Neural progenitor cell (in vitro differentiated cells): ENCODE results near the gene CDCP1. TPM values are rescaled to one million over a fixed set of nuclear protein-coding genes. Genes with fewer than 3 reads are reported as not detected.

Source experiments
- DNase-seq: peaks from one replicate; pipeline ENCODE4 v3.0.0-alpha.2; 2016; ENCODE audit warnings: low spot score
- H2AFZ ChIP-seq: fragments of 200-600 bp; sonication (generic); replicated peaks from 2 replicates; pipeline ENCODE4 v1.6.1; 2016; ENCODE audit warnings: antibody characterized with exemption
- H3F3A ChIP-seq: fragments of 200-600 bp; sonication (generic); 2 replicates; pipeline ENCODE4 v1.6.1; 2016; ENCODE audit warnings: antibody characterized with exemption, low read depth
- H3K27ac ChIP-seq: fragments of 200-600 bp; sonication (generic); 2 replicates; pipeline ENCODE4 v1.5.1; 2016; ENCODE audit warnings: mild to moderate bottlenecking
- H3K27me3 ChIP-seq: fragments of 200-600 bp; sonication (generic); 2 replicates; pipeline ENCODE4 v1.6.1; 2016; ENCODE audit warnings: mild to moderate bottlenecking, moderate library complexity
- H3K36me3 ChIP-seq: fragments of 200-600 bp; sonication (generic); 2 replicates; pipeline ENCODE4 v1.5.1; 2016
- H3K4me1 ChIP-seq: fragments of 200-600 bp; sonication (generic); 2 replicates; pipeline ENCODE4 v1.6.1; 2016; ENCODE audit warnings: mixed run types
- H3K4me2 ChIP-seq: fragments of 200-600 bp; sonication (generic); 2 replicates; pipeline ENCODE4 v1.6.1; 2016
- H3K4me3 ChIP-seq: fragments of 200-600 bp; sonication (generic); 2 replicates; pipeline ENCODE4 v1.5.1; 2016
- H3K79me2 ChIP-seq: fragments of 200-600 bp; sonication (generic); 2 replicates; pipeline ENCODE4 v1.6.1; 2016; ENCODE audit warnings: low read depth
- H3K9ac ChIP-seq: fragments of 200-600 bp; sonication (generic); 2 replicates; pipeline ENCODE4 v1.6.1; 2016
- H3K9me3 ChIP-seq: fragments of 200-600 bp; sonication (generic); 2 replicates; pipeline ENCODE4 v1.5.1; 2016; ENCODE audit warnings: low read depth
- H4K20me1 ChIP-seq: fragments of 200-600 bp; sonication (generic); 2 replicates; pipeline ENCODE4 v1.6.1; 2016; ENCODE audit warnings: low read depth
- H3K27ac Mint-ChIP-seq: 3 replicates; pipeline ENCODE4 v1.8.0; 2021; ENCODE audit warnings: mixed read lengths
- H3K27me3 Mint-ChIP-seq: 2 replicates; pipeline ENCODE4 v1.8.0; 2022; ENCODE audit warnings: low read depth, mild to moderate bottlenecking, inconsistent platforms, moderate library complexity, mixed read lengths; ENCODE audit not compliant: insufficient read depth
- H3K36me3 Mint-ChIP-seq: 3 replicates; pipeline ENCODE4 v1.8.0; 2021; ENCODE audit warnings: mixed read lengths
- H3K4me1 Mint-ChIP-seq: 3 replicates; pipeline ENCODE4 v1.8.0; 2021; ENCODE audit warnings: mixed read lengths
- H3K4me3 Mint-ChIP-seq: 3 replicates; pipeline ENCODE4 v1.8.0; 2021; ENCODE audit warnings: mild to moderate bottlenecking, moderate library complexity, mixed read lengths
- H3K9me3 Mint-ChIP-seq: 3 replicates; pipeline ENCODE4 v1.8.0; 2020; ENCODE audit warnings: mixed read lengths
- EZH2 ChIP-seq: fragments of 200-600 bp; sonication (generic); IDR thresholded peaks from 2 replicates; pipeline ENCODE4 v1.6.1; 2017; ENCODE audit warnings: antibody characterized with exemption, mild to moderate bottlenecking, moderate library complexity
- EZH2phosphoT487 ChIP-seq: fragments of 200-600 bp; sonication (generic); IDR thresholded peaks from 2 replicates; pipeline ENCODE4 v1.6.1; 2017; ENCODE audit warnings: antibody characterized with exemption
- total RNA-seq: library from RNA; depleted of rRNA; stranded (reverse); fragments of >200 nt; gene quantifications from 2 replicates; pipeline ENCODE4 v1.2.3, GENCODE V29; 2015; ENCODE audit warnings: low replicate concordance
- TF ChIP-seq, protein P1 (sequence below): fragments of 200-600 bp; sonication (generic); IDR thresholded peaks from 2 replicates; pipeline ENCODE4 v1.5.1; 2017; ENCODE audit warnings: antibody characterized with exemption, mild to moderate bottlenecking

The CDCP1 gene
- total RNA-seq: 0.12 and 0.24 TPM in 2 replicates

- H2AFZ ChIP-seq: peak within 1 kb of the TSS; percentile 58
- peaks cover 27% of the 10 kb centered on the region for H3K9me3 Mint-ChIP-seq
- TF ChIP-seq, protein P1, sequence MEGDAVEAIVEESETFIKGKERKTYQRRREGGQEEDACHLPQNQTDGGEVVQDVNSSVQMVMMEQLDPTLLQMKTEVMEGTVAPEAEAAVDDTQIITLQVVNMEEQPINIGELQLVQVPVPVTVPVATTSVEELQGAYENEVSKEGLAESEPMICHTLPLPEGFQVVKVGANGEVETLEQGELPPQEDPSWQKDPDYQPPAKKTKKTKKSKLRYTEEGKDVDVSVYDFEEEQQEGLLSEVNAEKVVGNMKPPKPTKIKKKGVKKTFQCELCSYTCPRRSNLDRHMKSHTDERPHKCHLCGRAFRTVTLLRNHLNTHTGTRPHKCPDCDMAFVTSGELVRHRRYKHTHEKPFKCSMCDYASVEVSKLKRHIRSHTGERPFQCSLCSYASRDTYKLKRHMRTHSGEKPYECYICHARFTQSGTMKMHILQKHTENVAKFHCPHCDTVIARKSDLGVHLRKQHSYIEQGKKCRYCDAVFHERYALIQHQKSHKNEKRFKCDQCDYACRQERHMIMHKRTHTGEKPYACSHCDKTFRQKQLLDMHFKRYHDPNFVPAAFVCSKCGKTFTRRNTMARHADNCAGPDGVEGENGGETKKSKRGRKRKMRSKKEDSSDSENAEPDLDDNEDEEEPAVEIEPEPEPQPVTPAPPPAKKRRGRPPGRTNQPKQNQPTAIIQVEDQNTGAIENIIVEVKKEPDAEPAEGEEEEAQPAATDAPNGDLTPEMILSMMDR: no peak
- peak; percentile 99 for TF ChIP-seq EZH2
- peak; percentile 94 for TF ChIP-seq EZH2phosphoT487
- peak within 1 kb of the TSS; percentile 83 for H3K4me3 Mint-ChIP-seq
- H4K20me1 ChIP-seq: no peaks in the 10 kb centered on the region
- H3K4me2 ChIP-seq: peak within 1 kb of the TSS; percentile 90
- H3K27ac ChIP-seq: no peak within 1 kb of the TSS
- no peak within 1 kb of the TSS for H3K27ac Mint-ChIP-seq
- DNase-seq: peak; percentile 36
- H3K27me3 ChIP-seq: peaks cover 66% of the 10 kb centered on the region
- H3K36me3 ChIP-seq: no peaks in the 10 kb centered on the region
- H3K9ac ChIP-seq: no peak within 1 kb of the TSS
- H3K36me3 Mint-ChIP-seq: no peaks in the 10 kb centered on the region
- no peaks in the 10 kb centered on the region for H3K9me3 ChIP-seq
- H3K4me3 ChIP-seq: peak within 1 kb of the TSS; percentile 53
- H3K4me1 Mint-ChIP-seq: peaks cover 12% of the 10 kb centered on the region
- H3K4me1 ChIP-seq: peaks cover 9% of the 10 kb centered on the region
- H3K79me2 ChIP-seq: no peaks in the 10 kb centered on the region
- H3K27me3 Mint-ChIP-seq: peaks cover 59% of the 10 kb centered on the region
- no peaks in the 10 kb centered on the region for H3F3A ChIP-seq
Measured at GRCh38 chr3:45145681-45146614, at the start of gene CDCP1. CDCP1 (minus strand) TSS chr3:45146378; CDS start chr3:45146287, 91 bp downstream.

DNA sequence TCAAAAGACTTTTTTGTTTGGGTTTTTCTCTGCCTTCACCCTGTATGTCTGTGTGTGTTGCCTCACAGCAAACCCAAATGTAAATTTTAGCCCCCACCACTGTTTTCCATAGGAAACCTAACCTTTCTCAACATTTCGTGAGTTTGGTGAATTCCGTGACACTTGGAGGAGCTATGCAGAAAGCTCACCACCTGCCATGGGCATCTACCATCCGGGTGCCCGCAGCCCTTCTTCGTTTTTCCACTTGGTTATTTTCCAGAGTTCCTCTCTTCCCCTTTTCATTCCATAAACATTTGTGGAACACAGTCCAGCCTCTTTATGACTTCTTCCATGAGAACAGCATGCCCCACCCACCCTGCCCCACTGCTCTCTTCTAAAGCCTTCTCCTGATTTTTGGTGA, 48.6 kb upstream of the CDCP1 start:
- H3K27me3 Mint-ChIP-seq: peaks cover 11% of the 10 kb centered on the region
- peaks cover 10% of the 10 kb centered on the region for H3F3A ChIP-seq
- no peak for DNase-seq
- no peak overlapping the region for H3K4me3 ChIP-seq
- no peaks in the 10 kb centered on the region for H3K79me2 ChIP-seq
- H3K27ac ChIP-seq: no peak overlapping the region
- H3K36me3 Mint-ChIP-seq: no peaks in the 10 kb centered on the region
- peaks cover 3% of the 10 kb centered on the region for H3K9me3 Mint-ChIP-seq
- no peaks in the 10 kb centered on the region for H3K9me3 ChIP-seq
- H3K27me3 ChIP-seq: no peaks in the 10 kb centered on the region
- H3K4me1 ChIP-seq: peaks cover 10% of the 10 kb centered on the region
- TF ChIP-seq EZH2phosphoT487 (no peak), EZH2 (no peak)
- TF ChIP-seq, protein P1: no peak
- H3K4me3 Mint-ChIP-seq: no peak overlapping the region
- H3K4me1 Mint-ChIP-seq: peaks cover 17% of the 10 kb centered on the region
- H3K36me3 ChIP-seq: no peaks in the 10 kb centered on the region
- no peaks in the 10 kb centered on the region for H4K20me1 ChIP-seq
- H3K4me2 ChIP-seq: no peak overlapping the region
- H3K27ac Mint-ChIP-seq: no peak overlapping the region
- no peak overlapping the region for H2AFZ ChIP-seq
- no peak overlapping the region for H3K9ac ChIP-seq

DNA sequence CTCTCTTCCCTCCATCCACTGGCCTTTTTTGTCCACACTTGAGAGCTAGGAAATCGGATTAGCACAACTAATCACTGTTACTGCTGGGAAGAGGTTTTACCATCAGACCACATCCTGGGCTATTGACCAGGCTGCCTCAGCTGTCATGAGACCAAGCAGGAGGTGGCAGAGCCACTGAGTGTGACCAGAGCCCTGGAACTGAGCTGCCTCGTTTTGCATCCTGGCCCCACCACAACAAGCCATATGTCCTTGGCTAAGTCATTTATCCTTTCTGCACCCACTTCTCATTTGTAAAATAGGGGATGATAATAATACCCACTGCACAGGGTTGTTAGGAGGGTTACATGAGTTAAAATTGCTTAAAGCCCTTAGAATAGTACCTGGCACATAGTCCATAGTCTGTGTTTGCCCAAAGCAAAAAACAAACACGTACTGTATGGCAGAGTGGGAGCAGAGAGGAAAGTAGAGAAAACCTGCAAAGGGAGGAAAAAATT, 45.8 kb upstream of the CDCP1 start:
- peak overlapping the region; percentile 44 for H3K4me2 ChIP-seq
- no peak overlapping the region for H3K9ac ChIP-seq
- Mint-ChIP-seq H3K4me1 (peaks cover 24% of the 10 kb centered on the region), H3K4me3 (no peak overlapping the region), H3K27me3 (peaks cover 16% of the 10 kb centered on the region), H3K9me3 (peaks cover 5% of the 10 kb centered on the region), H3K27ac (peak overlapping the region; percentile 33), H3K36me3 (no peaks in the 10 kb centered on the region)
- no peak for TF ChIP-seq EZH2phosphoT487
- TF ChIP-seq EZH2: no peak
- DNase-seq: peak; percentile 65
- no peak overlapping the region for H3K27ac ChIP-seq
- H3K79me2 ChIP-seq: no peaks in the 10 kb centered on the region
- H4K20me1 ChIP-seq: no peaks in the 10 kb centered on the region
- no peak overlapping the region for H3K4me3 ChIP-seq
- peaks cover 11% of the 10 kb centered on the region for H3K4me1 ChIP-seq
- H3F3A ChIP-seq: peaks cover 10% of the 10 kb centered on the region
- H3K36me3 ChIP-seq: no peaks in the 10 kb centered on the region
- no peaks in the 10 kb centered on the region for H3K27me3 ChIP-seq
- no peak overlapping the region for H2AFZ ChIP-seq
- H3K9me3 ChIP-seq: no peaks in the 10 kb centered on the region
